Measurements from ENCODE around the gene MAPT.

GRCh38 chr17:45992175-45992574 is 97.8 kb downstream of the MAPT start:
- TF ChIP-seq, protein P1, sequence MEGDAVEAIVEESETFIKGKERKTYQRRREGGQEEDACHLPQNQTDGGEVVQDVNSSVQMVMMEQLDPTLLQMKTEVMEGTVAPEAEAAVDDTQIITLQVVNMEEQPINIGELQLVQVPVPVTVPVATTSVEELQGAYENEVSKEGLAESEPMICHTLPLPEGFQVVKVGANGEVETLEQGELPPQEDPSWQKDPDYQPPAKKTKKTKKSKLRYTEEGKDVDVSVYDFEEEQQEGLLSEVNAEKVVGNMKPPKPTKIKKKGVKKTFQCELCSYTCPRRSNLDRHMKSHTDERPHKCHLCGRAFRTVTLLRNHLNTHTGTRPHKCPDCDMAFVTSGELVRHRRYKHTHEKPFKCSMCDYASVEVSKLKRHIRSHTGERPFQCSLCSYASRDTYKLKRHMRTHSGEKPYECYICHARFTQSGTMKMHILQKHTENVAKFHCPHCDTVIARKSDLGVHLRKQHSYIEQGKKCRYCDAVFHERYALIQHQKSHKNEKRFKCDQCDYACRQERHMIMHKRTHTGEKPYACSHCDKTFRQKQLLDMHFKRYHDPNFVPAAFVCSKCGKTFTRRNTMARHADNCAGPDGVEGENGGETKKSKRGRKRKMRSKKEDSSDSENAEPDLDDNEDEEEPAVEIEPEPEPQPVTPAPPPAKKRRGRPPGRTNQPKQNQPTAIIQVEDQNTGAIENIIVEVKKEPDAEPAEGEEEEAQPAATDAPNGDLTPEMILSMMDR (IDR thresholded peaks at IDR 0.05; ENCODE audit: low read depth, low read length), result no peak
- TF ChIP-seq, protein P2, sequence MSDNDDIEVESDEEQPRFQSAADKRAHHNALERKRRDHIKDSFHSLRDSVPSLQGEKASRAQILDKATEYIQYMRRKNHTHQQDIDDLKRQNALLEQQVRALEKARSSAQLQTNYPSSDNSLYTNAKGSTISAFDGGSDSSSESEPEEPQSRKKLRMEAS (IDR thresholded peaks at IDR 0.05; ENCODE audit: low read depth, low read length), result no peak

Data from NB4 (cell line).